Gastrocnemius medialis (tissue), 4 donors: ENCODE data around the gene MSLN. TPM values are rescaled to one million over a fixed set of nuclear protein-coding genes. Genes with fewer than 3 reads are reported as not detected.

Experiments
- ATAC-seq, 2 donors: fragments of 150-250 bp; one replicate each; pipeline ENCODE4 v1.9.1; 2016
- DNase-seq, 2 donors: peaks; one replicate each; pipeline ENCODE4 v3.0.0-alpha.2; 2019
- H3K27ac ChIP-seq, 4 donors: fragments of 200-600 bp; sonication (generic); 1 replicate in 1 of 4; 2 replicates in 3 of 4; pipeline ENCODE4 v1.5.1; 2016 to 2018; ENCODE audit warnings: mild to moderate bottlenecking in 2 of 4, moderate library complexity in 1 of 4
- H3K27me3 ChIP-seq, 3 donors: fragments of 200-600 bp; sonication (generic) in 2 of 3; 1 replicate in 1 of 3; 2 replicates in 2 of 3; pipeline versions ENCODE4 v1.5.1 to v1.6.0; 2016 to 2019; ENCODE audit warnings: mild to moderate bottlenecking in 1 of 3, moderate library complexity in 1 of 3
- H3K36me3 ChIP-seq, 2 donors: fragments of 200-600 bp; sonication (generic) in 1 of 2; one replicate each; pipeline ENCODE4 v1.5.1; 2017 to 2018
- H3K4me1 ChIP-seq, 2 donors: fragments of 200-600 bp; sonication (generic) in 1 of 2; one replicate each; pipeline ENCODE4 v1.5.1; 2016 to 2017; ENCODE audit warnings: mild to moderate bottlenecking in 2 of 2
- H3K4me3 ChIP-seq, 4 donors: fragments of 200-600 bp; sonication (generic) in 3 of 4; 1 replicate in 1 of 4; 2 replicates in 3 of 4; pipeline ENCODE4 v1.5.1; 2016 to 2019; ENCODE audit warnings: mild to moderate bottlenecking in 2 of 4
- H3K9me3 ChIP-seq, 3 donors: fragments of 200-600 bp; sonication (generic) in 2 of 3; 1 replicate in 1 of 3; 2 replicates in 2 of 3; pipeline ENCODE4 v1.5.1; 2016 to 2019
- CTCF ChIP-seq, 5 experiments: fragments of 450-650 bp in 3 of 5; fragments of 200-600 bp in 2 of 5; sonication (generic) in 2 of 5; IDR thresholded peaks in 4 of 5; conservative IDR thresholded peaks in 1 of 5; 1 replicate in 4 of 5; 2 replicates in 1 of 5; pipeline ENCODE4 v1.5.1; 2016 to 2019; ENCODE audit warnings: antibody characterized with exemption in 5 of 5, mild to moderate bottlenecking in 3 of 5, moderate library complexity in 3 of 5
- POLR2A ChIP-seq, 2 donors: fragments of 450-650 bp; IDR thresholded peaks; one replicate each; pipeline ENCODE4 v1.6.1; 2017; ENCODE audit warnings: antibody characterized with exemption in 2 of 2, mild to moderate bottlenecking in 2 of 2, moderate library complexity in 2 of 2
- in situ Hi-C, 4 donors: fragments of 200-750 bp; cut with MboI; loops; one replicate each; pipeline versions ENCODE4 v1.15.0 to v1.8.0; 2017; ENCODE audit warnings: low sequenced_read_pairs in 4 of 4
- intact Hi-C: fragments of 100-400 bp; cut with DNase I; formaldehyde crosslinking; loops from one replicate; pipeline ENCODE4 v1.15.1; 2023; ENCODE audit warnings: low total_unique reads
- total RNA-seq, 4 donors: library from RNA; depleted of rRNA; stranded (reverse); fragments of >200 nt; gene quantifications; one replicate each; pipeline versions ENCODE4 v1.1.0 to v1.2.3, GENCODE V29; 2016

MSLN gene
- total RNA-seq, 4 donors from 2014 or later, result not detected

GRCh38 chr16:777826-778225 is 17.3 kb downstream of the MSLN start:
- Histone ChIP-seq H3K36me3 (no peaks in the 10 kb centered on the region), H3K27me3 (peaks cover 23 to 56% (median 41%) of the 10 kb centered on the region in 3 donors), H3K9me3 (no peaks in the 10 kb centered on the region), H3K4me3 (no peak overlapping the region), H3K4me1 (no peaks in the 10 kb centered on the region), H3K27ac (no peak overlapping the region)
- intact Hi-C loops (no loop called here), in situ Hi-C loops (no loop called here)
- no peak for ATAC-seq
- TF ChIP-seq POLR2A (IDR thresholded peaks at IDR 0.05), result no peak
- no peak for TF ChIP-seq CTCF (IDR thresholded peaks at IDR 0.05 in 4 of 5, conservative IDR thresholded peaks at IDR 0.05 in 1 of 5)
- DNase-seq, result no peak

GRCh38 chr16:778447-778846 is 17.9 kb downstream of the MSLN start:
- H3K4me1 ChIP-seq, result no peaks in the 10 kb centered on the region
- no peak overlapping the region for H3K4me3 ChIP-seq
- H3K27me3 ChIP-seq, result peaks cover 28 to 62% (median 47%) of the 10 kb centered on the region in 3 donors
- no peak overlapping the region for H3K27ac ChIP-seq
- ATAC-seq (no peak), DNase-seq (no peak)
- in situ Hi-C loops, result no loop called here
- no peaks in the 10 kb centered on the region for H3K9me3 ChIP-seq
- intact Hi-C loops, result no loop called here
- TF ChIP-seq POLR2A (IDR thresholded peaks at IDR 0.05), result no peak
- no peak for TF ChIP-seq CTCF (IDR thresholded peaks at IDR 0.05 in 4 of 5, conservative IDR thresholded peaks at IDR 0.05 in 1 of 5)
- no peaks in the 10 kb centered on the region for H3K36me3 ChIP-seq

GRCh38 chr16:778909-779527 is 18.5 kb downstream of the MSLN start:
- Histone ChIP-seq H3K27me3 (peaks cover 34 to 67% (median 53%) of the 10 kb centered on the region in 3 donors), H3K4me1 (no peaks in the 10 kb centered on the region), H3K27ac (no peak overlapping the region), H3K4me3 (no peak overlapping the region), H3K36me3 (no peaks in the 10 kb centered on the region), H3K9me3 (no peaks in the 10 kb centered on the region)
- TF ChIP-seq CTCF (IDR thresholded peaks at IDR 0.05 in 4 of 5, conservative IDR thresholded peaks at IDR 0.05 in 1 of 5) (no peak), POLR2A (IDR thresholded peaks at IDR 0.05) (no peak)
- intact Hi-C loops (no loop called here), in situ Hi-C loops (no loop called here)
- no peak for DNase-seq
- ATAC-seq, result no peak

- H3K27me3 ChIP-seq, result peaks cover 34 to 69% (median 54%) of the 10 kb centered on the region in 3 donors
- in situ Hi-C loops, result no loop called here
Observed at GRCh38 chr16:779561-779960, 19.0 kb downstream of the MSLN start.

More at GRCh38 chr16:779561-779960, 19.0 kb downstream of the MSLN start:
- TF ChIP-seq CTCF (IDR thresholded peaks at IDR 0.05 in 4 of 5, conservative IDR thresholded peaks at IDR 0.05 in 1 of 5) (no peak), POLR2A (IDR thresholded peaks at IDR 0.05) (no peak)
- H3K4me3 ChIP-seq, result no peak overlapping the region
- intact Hi-C loops, result no loop called here
- ATAC-seq (no peak), DNase-seq (no peak)
- no peaks in the 10 kb centered on the region for H3K4me1 ChIP-seq
- H3K27ac ChIP-seq, result no peak overlapping the region
- no peaks in the 10 kb centered on the region for H3K36me3 ChIP-seq
- H3K9me3 ChIP-seq, result no peaks in the 10 kb centered on the region
